H1 (cell line): Measurements from ENCODE around the gene VPREB1. TPM values are rescaled to one million over a fixed set of nuclear protein-coding genes. Genes with fewer than 3 reads are reported as not detected.

ENCODE experiments used
- BRCA1 ChIP-seq: IDR thresholded peaks from 2 replicates; pipeline ENCODE4 v1.6.1; 2012; ENCODE audit warnings: low read depth, low read length, improper control_type of control experiment
- JUN ChIP-seq: IDR thresholded peaks from 2 replicates; pipeline ENCODE4 v1.6.1; 2011; ENCODE audit warnings: low read depth, mild to moderate bottlenecking, improper control_type of control experiment, low read length
- NANOG ChIP-seq: IDR thresholded peaks from 2 replicates; pipeline ENCODE4 v1.6.1; 2011; ENCODE audit warnings: low read length, low read depth, mild to moderate bottlenecking, inconsistent platforms; ENCODE audit not compliant: insufficient read depth, poor library complexity, severe bottlenecking
- POLR2AphosphoS5 ChIP-seq: IDR thresholded peaks from 2 replicates; pipeline ENCODE4 v1.6.1; 2011; ENCODE audit warnings: low read depth, low read length
- TAF1 ChIP-seq: IDR thresholded peaks from 2 replicates; pipeline ENCODE4 v1.6.1; 2011; ENCODE audit warnings: mild to moderate bottlenecking, low read depth, low read length
- TBP ChIP-seq: IDR thresholded peaks from 2 replicates; pipeline ENCODE4 v1.6.1; 2011; ENCODE audit warnings: low read depth, low read length, improper control_type of control experiment
- polyA plus RNA-seq, 7 experiments: library from polyadenylated mRNA; depleted of rRNA in 3 of 7; stranded (reverse) in 5 of 7; unstranded in 2 of 7; fragments of >200 nt in 5 of 7; fragments of 200-250 nt in 2 of 7; gene quantifications; 1 replicate in 5 of 7; 2 replicates in 1 of 7; 4 replicates in 1 of 7; pipeline versions ENCODE4 v1.2.1 to v1.2.3, GENCODE V29; 2011 to 2013; ENCODE audit warnings: missing spikeins in 2 of 7, mixed read lengths in 2 of 7
- total RNA-seq: library from RNA; stranded (reverse); fragmentation: NEBNext Ultra II Directional; extraction: Animal tissue kit (Norgen Biotek cat#: 25700); gene quantifications from 2 replicates; pipeline ENCODE4 v1.2.1, GENCODE V29; 2021

VPREB1 gene
- total and polyA plus RNA-seq, 2 of the 8 experiments (the other 6 are each of a cell fraction or from before 2014, with no cell fraction given) = not detected

DNA sequence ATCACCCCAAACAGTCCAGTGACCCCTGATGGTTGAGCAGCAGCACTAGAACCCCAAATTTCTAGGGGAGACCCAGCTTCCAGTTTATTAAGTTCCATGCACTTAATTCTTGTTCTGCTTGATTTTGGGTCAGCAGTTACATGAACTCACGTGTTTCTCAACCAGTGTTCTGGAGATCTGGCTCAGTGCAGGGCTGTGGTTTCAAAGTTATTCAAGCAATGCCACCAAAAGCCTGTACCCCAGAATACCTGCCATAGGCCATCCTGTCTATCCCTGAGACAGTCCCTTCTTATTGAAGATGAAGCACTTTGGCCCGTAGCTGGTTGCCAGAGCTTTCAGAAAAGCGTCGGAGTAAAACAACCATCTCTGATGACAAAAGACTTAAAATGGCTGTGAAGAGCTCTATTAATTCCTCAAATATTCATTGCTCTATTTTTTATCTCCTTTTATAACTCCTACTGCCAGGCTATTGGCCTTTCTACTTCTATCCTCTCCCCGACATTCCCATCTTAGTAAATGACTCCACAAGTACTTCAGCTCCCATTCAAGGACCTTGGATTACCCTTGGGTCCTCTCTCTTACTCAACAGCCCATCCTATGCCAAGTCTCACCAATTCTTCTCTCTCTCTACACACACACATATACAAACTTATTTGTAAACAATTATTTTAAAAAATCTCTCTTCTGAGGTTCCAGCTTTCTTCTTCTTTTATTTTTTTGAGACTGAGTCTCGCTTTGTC, 18.0 kb upstream of the VPREB1 start (continued):
- TF ChIP-seq TAF1 = no peak
- no peak for TF ChIP-seq BRCA1
- TF ChIP-seq NANOG = no peak
- no peak for TF ChIP-seq JUN
- TF ChIP-seq TBP = no peak
- TF ChIP-seq POLR2AphosphoS5 = no peak
